LNCaP clone FGC (cell line): Measurements from ENCODE around the gene NOVA2.
A peak's percentile ranks its signal among the peaks of the same experiment; 100 is the strongest.

ENCODE experiments used
- DNase-seq: peaks from one replicate; pipeline ENCODE4 v3.0.0-alpha.2; 2011; ENCODE audit warnings: low read depth
- H3K4me3 ChIP-seq: 2 replicates; pipeline ENCODE4 v1.5.1; 2011; ENCODE audit warnings: mild to moderate bottlenecking, low read depth, low read length, control low read depth
- CTCF ChIP-seq: IDR thresholded peaks from 2 replicates; pipeline ENCODE4 v1.5.1; 2012; ENCODE audit warnings: mild to moderate bottlenecking; ENCODE audit not compliant: control insufficient read depth, insufficient read depth; ENCODE audit errors: extremely low read depth

Gene NOVA2

GRCh38 chr19:45999653-46000121 is 26.0 kb upstream of the NOVA2 start:
- DNase-seq = no peak
- no peak for TF ChIP-seq CTCF
- no peak overlapping the region for H3K4me3 ChIP-seq

GRCh38 chr19:45998834-45999233 is 25.2 kb upstream of the NOVA2 start:
- H3K4me3 ChIP-seq = no peak overlapping the region
- no peak for TF ChIP-seq CTCF
- no peak for DNase-seq

DNA sequence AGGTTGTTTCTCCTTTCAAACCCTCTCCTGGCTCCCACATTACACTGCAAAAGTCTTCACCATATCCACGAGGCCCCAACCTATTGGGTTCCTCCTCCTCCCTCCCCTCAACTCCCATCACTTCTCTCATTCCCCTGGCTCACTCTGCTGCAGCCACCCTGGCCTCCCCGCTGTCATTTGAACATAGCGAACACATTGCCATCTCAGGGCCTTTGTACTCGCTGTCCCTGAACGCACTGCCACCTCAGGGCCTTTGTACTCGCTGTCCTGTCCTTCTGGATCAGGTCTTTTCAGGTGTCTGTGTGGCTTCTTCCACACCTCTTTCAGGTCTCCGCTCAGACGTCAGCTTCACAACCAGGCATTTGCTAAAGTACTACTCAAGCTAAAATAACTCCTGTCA is 23.3 kb upstream of the NOVA2 start:
- H3K4me3 ChIP-seq = no peak overlapping the region
- no peak for DNase-seq
- TF ChIP-seq CTCF = no peak

DNA sequence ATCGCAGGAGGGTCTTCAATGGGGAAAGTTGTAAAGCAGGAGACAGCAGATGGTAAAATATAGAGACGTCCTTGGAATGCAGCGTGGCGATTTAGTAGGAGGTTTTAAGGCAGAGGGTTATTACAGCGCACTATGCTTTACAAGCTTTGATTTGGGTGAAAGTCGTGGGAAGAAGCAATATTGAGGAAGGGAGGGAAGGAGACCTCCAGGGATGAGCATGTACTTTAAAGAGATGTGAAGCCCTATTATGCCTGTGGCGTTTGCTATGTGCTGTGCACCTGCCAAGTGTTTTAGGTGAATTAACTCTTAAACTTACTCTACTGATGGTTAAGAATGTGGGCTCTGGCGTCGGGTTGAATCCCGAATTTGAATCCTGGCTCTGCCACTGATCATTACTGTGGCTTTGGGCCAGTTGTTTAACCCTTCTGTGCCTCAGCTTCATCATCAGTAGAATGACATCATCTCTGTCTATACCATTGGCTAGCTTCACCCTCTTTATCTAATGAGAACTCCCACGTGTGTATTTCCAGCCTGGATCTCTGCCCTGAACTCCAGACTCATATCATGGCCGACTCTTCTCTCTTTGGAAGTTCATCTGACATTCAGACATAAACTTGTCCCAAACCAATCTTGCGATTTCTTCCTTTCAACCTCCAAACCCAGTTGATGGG is 22.2 kb upstream of the NOVA2 start:
- no peak for TF ChIP-seq CTCF
- no peak for DNase-seq
- peak overlapping the region; percentile 75 for H3K4me3 ChIP-seq

GRCh38 chr19:45994998-45995714 is 21.5 kb upstream of the NOVA2 start, which contains the start of gene CCDC61:
Gene CCDC61, plus strand, starts transcription at chr19:45995467. Its CDS starts 7,552 bp downstream, at chr19:46003019.
- no peak for TF ChIP-seq CTCF
- H3K4me3 ChIP-seq = peak within 1 kb of the TSS; percentile 75
- DNase-seq = peak; percentile 95

- no peak for DNase-seq
- no peak for TF ChIP-seq CTCF
- H3K4me3 ChIP-seq = peak overlapping the region; percentile 55
Observed at GRCh38 chr19:45994456-45994997, 20.9 kb upstream of the NOVA2 start.
